Neural progenitor cell (in vitro differentiated cells): ENCODE measurements around the gene C2CD2L.

Experiments
- EZH2 ChIP-seq: fragments of 200-600 bp; sonication (generic); IDR thresholded peaks from 2 replicates; pipeline ENCODE4 v1.6.1; 2017; ENCODE audit warnings: antibody characterized with exemption, mild to moderate bottlenecking, moderate library complexity
- TF ChIP-seq, protein P1 (sequence below): fragments of 200-600 bp; sonication (generic); IDR thresholded peaks from 2 replicates; pipeline ENCODE4 v1.5.1; 2017; ENCODE audit warnings: antibody characterized with exemption, mild to moderate bottlenecking

- TF ChIP-seq EZH2, result no peak
- TF ChIP-seq, protein P1, sequence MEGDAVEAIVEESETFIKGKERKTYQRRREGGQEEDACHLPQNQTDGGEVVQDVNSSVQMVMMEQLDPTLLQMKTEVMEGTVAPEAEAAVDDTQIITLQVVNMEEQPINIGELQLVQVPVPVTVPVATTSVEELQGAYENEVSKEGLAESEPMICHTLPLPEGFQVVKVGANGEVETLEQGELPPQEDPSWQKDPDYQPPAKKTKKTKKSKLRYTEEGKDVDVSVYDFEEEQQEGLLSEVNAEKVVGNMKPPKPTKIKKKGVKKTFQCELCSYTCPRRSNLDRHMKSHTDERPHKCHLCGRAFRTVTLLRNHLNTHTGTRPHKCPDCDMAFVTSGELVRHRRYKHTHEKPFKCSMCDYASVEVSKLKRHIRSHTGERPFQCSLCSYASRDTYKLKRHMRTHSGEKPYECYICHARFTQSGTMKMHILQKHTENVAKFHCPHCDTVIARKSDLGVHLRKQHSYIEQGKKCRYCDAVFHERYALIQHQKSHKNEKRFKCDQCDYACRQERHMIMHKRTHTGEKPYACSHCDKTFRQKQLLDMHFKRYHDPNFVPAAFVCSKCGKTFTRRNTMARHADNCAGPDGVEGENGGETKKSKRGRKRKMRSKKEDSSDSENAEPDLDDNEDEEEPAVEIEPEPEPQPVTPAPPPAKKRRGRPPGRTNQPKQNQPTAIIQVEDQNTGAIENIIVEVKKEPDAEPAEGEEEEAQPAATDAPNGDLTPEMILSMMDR, result no peak
Measured at GRCh38 chr11:119149786-119150275, 42.7 kb downstream of the C2CD2L start.
